Dendritic cell treated with granulocyte-macrophage colony-stimulating factor and Interleukin-4, amounts not matched to agents 40 ng/mL and 50 ng/mL, for 4 days (primary cell): ENCODE measurements around the gene ISG20L2.
A peak's percentile ranks its signal among the peaks of the same experiment; 100 is the strongest.

Source experiments
- H3K27ac Mint-ChIP-seq: one replicate; pipeline ENCODE4 v1.8.0; 2022; ENCODE audit warnings: mild to moderate bottlenecking, mixed read lengths
- H3K27me3 Mint-ChIP-seq: one replicate; pipeline ENCODE4 v1.8.0; 2022; ENCODE audit warnings: mild to moderate bottlenecking, mixed read lengths
- H3K36me3 Mint-ChIP-seq: one replicate; pipeline ENCODE4 v1.8.0; 2022; ENCODE audit warnings: low read depth, mixed read lengths
- H3K4me1 Mint-ChIP-seq: one replicate; pipeline ENCODE4 v1.8.0; 2022; ENCODE audit warnings: low read depth, mixed read lengths
- H3K4me3 Mint-ChIP-seq: one replicate; pipeline ENCODE4 v1.8.0; 2022; ENCODE audit warnings: mild to moderate bottlenecking, moderate library complexity, mixed read lengths
- H3K9me3 Mint-ChIP-seq: one replicate; pipeline ENCODE4 v1.8.0; 2022; ENCODE audit warnings: mixed read lengths
- intact Hi-C: fragments of 100-400 bp; cut with micrococcal nuclease; formaldehyde crosslinking; loops from one replicate; pipeline ENCODE4 v1.15.0; 2022

Gene ISG20L2

GRCh38 chr1:156712626-156713025, 15.9 kb downstream of the ISG20L2 start:
- H3K27ac Mint-ChIP-seq, result no peak overlapping the region
- peaks cover 23% of the 10 kb centered on the region for H3K27me3 Mint-ChIP-seq
- H3K9me3 Mint-ChIP-seq, result no peaks in the 10 kb centered on the region
- H3K4me3 Mint-ChIP-seq, result no peak overlapping the region
- intact Hi-C loops, result no loop called here
- peaks cover 35% of the 10 kb centered on the region for H3K4me1 Mint-ChIP-seq
- H3K36me3 Mint-ChIP-seq, result peaks cover 28% of the 10 kb centered on the region

GRCh38 chr1:156711011-156711817, 17.4 kb downstream of the ISG20L2 start:
- Mint-ChIP-seq H3K27ac (no peak overlapping the region), H3K4me3 (no peak overlapping the region), H3K27me3 (peaks cover 37% of the 10 kb centered on the region), H3K4me1 (peaks cover 47% of the 10 kb centered on the region), H3K9me3 (no peaks in the 10 kb centered on the region), H3K36me3 (peaks cover 17% of the 10 kb centered on the region)
- intact Hi-C loops, result no loop called here

GRCh38 chr1:156709757-156710489, 18.6 kb downstream of the ISG20L2 start:
- Mint-ChIP-seq H3K9me3 (no peaks in the 10 kb centered on the region), H3K4me3 (no peak overlapping the region), H3K27me3 (peaks cover 50% of the 10 kb centered on the region), H3K4me1 (peaks cover 52% of the 10 kb centered on the region), H3K27ac (no peak overlapping the region), H3K36me3 (peaks cover 5% of the 10 kb centered on the region)
- intact Hi-C loops, result no loop called here

- intact Hi-C loops, result no loop called here
These were observed 19.5 kb downstream of the ISG20L2 start for GRCh38 chr1:156709031-156709430.

GRCh38 chr1:156708218-156708661, 20.3 kb downstream of the ISG20L2 start:
- Mint-ChIP-seq H3K4me3 (no peak overlapping the region), H3K36me3 (no peaks in the 10 kb centered on the region), H3K9me3 (no peaks in the 10 kb centered on the region), H3K27me3 (peaks cover 67% of the 10 kb centered on the region), H3K4me1 (peaks cover 58% of the 10 kb centered on the region), H3K27ac (no peak overlapping the region)
- intact Hi-C loops, result no loop called here

More at GRCh38 chr1:156709031-156709430, 19.5 kb downstream of the ISG20L2 start:
- no peaks in the 10 kb centered on the region for H3K9me3 Mint-ChIP-seq
- H3K27ac Mint-ChIP-seq, result no peak overlapping the region
- no peak overlapping the region for H3K4me3 Mint-ChIP-seq
- peaks cover 59% of the 10 kb centered on the region for H3K27me3 Mint-ChIP-seq
- peaks cover 58% of the 10 kb centered on the region for H3K4me1 Mint-ChIP-seq
- H3K36me3 Mint-ChIP-seq, result no peaks in the 10 kb centered on the region

GRCh38 chr1:156707417-156708217, 20.9 kb downstream of the ISG20L2 start:
- H3K27ac Mint-ChIP-seq, result no peak overlapping the region
- no peaks in the 10 kb centered on the region for H3K9me3 Mint-ChIP-seq
- H3K27me3 Mint-ChIP-seq, result peaks cover 73% of the 10 kb centered on the region
- peaks cover 58% of the 10 kb centered on the region for H3K4me1 Mint-ChIP-seq
- no peak overlapping the region for H3K4me3 Mint-ChIP-seq
- H3K36me3 Mint-ChIP-seq, result no peaks in the 10 kb centered on the region
- intact Hi-C loops, result no loop called here

- peaks cover 80% of the 10 kb centered on the region for H3K27me3 Mint-ChIP-seq
- H3K4me3 Mint-ChIP-seq, result peak overlapping the region; percentile 69
These were observed 21.7 kb downstream of the ISG20L2 start for GRCh38 chr1:156706657-156707416.

GRCh38 chr1:156705918-156706656, 22.5 kb downstream of the ISG20L2 start:
- intact Hi-C loops, result no loop called here
- no peaks in the 10 kb centered on the region for H3K9me3 Mint-ChIP-seq
- H3K27me3 Mint-ChIP-seq, result peaks cover 85% of the 10 kb centered on the region
- peaks cover 58% of the 10 kb centered on the region for H3K4me1 Mint-ChIP-seq
- H3K36me3 Mint-ChIP-seq, result no peaks in the 10 kb centered on the region
- peak overlapping the region; percentile 50 for H3K27ac Mint-ChIP-seq
- H3K4me3 Mint-ChIP-seq, result peak overlapping the region; percentile 69

More at GRCh38 chr1:156706657-156707416, 21.7 kb downstream of the ISG20L2 start:
- H3K36me3 Mint-ChIP-seq, result no peaks in the 10 kb centered on the region
- H3K4me1 Mint-ChIP-seq, result peaks cover 58% of the 10 kb centered on the region
- intact Hi-C loops, result no loop called here
- H3K27ac Mint-ChIP-seq, result peak overlapping the region; percentile 50
- no peaks in the 10 kb centered on the region for H3K9me3 Mint-ChIP-seq

GRCh38 chr1:156705321-156705917, 23.1 kb downstream of the ISG20L2 start, which contains the start of gene CRABP2:
Gene CRABP2 (minus strand): TSS chr1:156705583. CDS start chr1:156705446, 137 bp downstream.
- H3K4me3 Mint-ChIP-seq, result peak within 1 kb of the TSS; percentile 69
- peak within 1 kb of the TSS; percentile 50 for H3K27ac Mint-ChIP-seq
- peaks cover 55% of the 10 kb centered on the region for H3K4me1 Mint-ChIP-seq
- peaks cover 89% of the 10 kb centered on the region for H3K27me3 Mint-ChIP-seq
- intact Hi-C loops, result no loop called here
- H3K9me3 Mint-ChIP-seq, result no peaks in the 10 kb centered on the region
- H3K36me3 Mint-ChIP-seq, result no peaks in the 10 kb centered on the region

- H3K27ac Mint-ChIP-seq, result no peak overlapping the region
- peak overlapping the region; percentile 28 for H3K4me3 Mint-ChIP-seq
- H3K27me3 Mint-ChIP-seq, result peaks cover 87% of the 10 kb centered on the region
- intact Hi-C loops, result no loop called here
- H3K36me3 Mint-ChIP-seq, result no peaks in the 10 kb centered on the region
- no peaks in the 10 kb centered on the region for H3K9me3 Mint-ChIP-seq
- peaks cover 50% of the 10 kb centered on the region for H3K4me1 Mint-ChIP-seq
These were observed 23.6 kb downstream of the ISG20L2 start for GRCh38 chr1:156704930-156705320.

GRCh38 chr1:156704166-156704711, 24.3 kb downstream of the ISG20L2 start:
- H3K4me1 Mint-ChIP-seq, result peaks cover 44% of the 10 kb centered on the region
- no peaks in the 10 kb centered on the region for H3K9me3 Mint-ChIP-seq
- H3K4me3 Mint-ChIP-seq, result no peak overlapping the region
- peaks cover 87% of the 10 kb centered on the region for H3K27me3 Mint-ChIP-seq
- H3K36me3 Mint-ChIP-seq, result no peaks in the 10 kb centered on the region
- H3K27ac Mint-ChIP-seq, result no peak overlapping the region
- intact Hi-C loops, result no loop called here

GRCh38 chr1:156703741-156704140, 24.8 kb downstream of the ISG20L2 start:
- Mint-ChIP-seq H3K4me1 (peaks cover 46% of the 10 kb centered on the region), H3K9me3 (no peaks in the 10 kb centered on the region), H3K27me3 (peaks cover 87% of the 10 kb centered on the region), H3K27ac (no peak overlapping the region), H3K36me3 (no peaks in the 10 kb centered on the region), H3K4me3 (no peak overlapping the region)
- intact Hi-C loops, result no loop called here
